GM12878 (cell line): ENCODE results near the gene VAC14.

ENCODE experiments used
- CREB1 ChIP-seq: IDR thresholded peaks from 2 replicates; pipeline ENCODE4 v1.6.1; 2012; ENCODE audit warnings: low read depth, mild to moderate bottlenecking, inconsistent platforms
- CREM ChIP-seq: IDR thresholded peaks from 2 replicates; pipeline ENCODE4 v1.6.1; 2014; ENCODE audit warnings: antibody characterized with exemption, low read depth
- CTCF ChIP-seq, 3 experiments: IDR thresholded peaks in 2 of 3; conservative IDR thresholded peaks in 1 of 3; 2 replicates each; pipeline ENCODE4 v1.5.1; 2011; ENCODE audit warnings: low read depth in 3 of 3, low read length in 3 of 3, mild to moderate bottlenecking in 3 of 3, control low read depth in 2 of 3, moderate library complexity in 2 of 3, inconsistent platforms in 1 of 3, mixed read lengths in 1 of 3; ENCODE audit not compliant: control insufficient read depth in 2 of 3, insufficient read depth in 1 of 3; ENCODE audit errors: extremely low read depth in 1 of 3
- FOXM1 ChIP-seq: IDR thresholded peaks from 2 replicates; pipeline ENCODE4 v1.6.1; 2012; ENCODE audit warnings: low read depth, mild to moderate bottlenecking, inconsistent platforms, low read length, moderate library complexity
- POLR2A ChIP-seq: IDR thresholded peaks from 2 replicates; pipeline ENCODE4 v1.6.1; 2011; ENCODE audit warnings: low read depth, mild to moderate bottlenecking, low read length
- POLR2AphosphoS5 ChIP-seq: IDR thresholded peaks from 2 replicates; pipeline ENCODE4 v1.6.1; 2011; ENCODE audit warnings: mild to moderate bottlenecking, low read length, inconsistent platforms

GRCh38 chr16:70759666-70760065, 41.3 kb downstream of the VAC14 start:
- TF ChIP-seq CREB1 (no peak), POLR2A (no peak), CTCF (IDR thresholded peaks at IDR 0.05 in 2 of 3, conservative IDR thresholded peaks at IDR 0.05 in 1 of 3; ENCODE audit: control insufficient read depth in 2 of 3, extremely low read depth in 1 of 3, insufficient read depth in 1 of 3, low read depth in 3 of 3, low read length in 3 of 3) (no peak), CREM (no peak), POLR2AphosphoS5 (no peak), FOXM1 (no peak)
